ENCODE results near the gene MAP6D1. TPM values are rescaled to one million over a fixed set of nuclear protein-coding genes. Genes with fewer than 3 reads are reported as not detected.

MAP6D1 gene
- total RNA-seq: 1.2 and 2.1 TPM in 2 replicates

DNA sequence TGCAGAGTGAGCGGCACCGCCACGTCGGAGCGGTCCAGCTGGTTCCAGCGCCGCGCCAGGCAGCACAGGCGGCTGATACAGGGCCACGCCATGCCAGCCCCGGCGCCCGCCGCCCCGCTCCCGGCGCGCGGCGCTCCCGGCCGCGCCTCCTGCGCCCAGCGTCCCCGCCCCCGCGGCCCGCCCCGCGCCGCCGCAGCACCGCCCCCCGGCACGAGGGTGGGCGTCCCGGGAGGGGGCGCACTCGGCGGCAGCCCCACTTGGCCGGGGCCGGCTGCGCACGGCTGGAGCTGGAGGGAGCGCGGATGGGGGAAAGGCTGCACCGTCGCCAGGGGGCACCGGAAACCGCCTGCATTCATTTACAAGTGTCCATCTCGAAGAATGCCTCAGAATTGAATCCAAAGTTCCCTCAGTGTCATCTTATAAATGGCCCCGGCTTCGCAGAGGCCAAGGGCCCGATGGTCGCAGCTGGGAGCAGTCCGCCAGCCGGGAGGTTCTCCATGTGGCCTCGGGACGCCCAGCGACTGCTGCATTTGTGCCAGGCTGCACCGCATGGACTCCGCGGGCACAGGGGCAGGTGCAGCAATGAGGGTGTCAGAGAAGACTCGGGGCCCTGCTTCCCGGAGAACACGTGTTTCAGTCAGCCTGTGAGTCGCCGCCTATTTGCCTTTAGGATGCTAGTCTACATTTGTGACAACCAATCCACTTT lies at the start of gene MAP6D1:
TSS of gene MAP6D1 (minus strand) at position 122 of the 706 bp plus-strand sequence. CDS start at position 92, 30 bp downstream.

Other genes with a start within 250 kb of the MAP6D1 start
- gene KLHL24, start 190.0 kb downstream of the MAP6D1 start, total RNA-seq: 59.0 and 102 TPM in 2 replicates
- gene YEATS2, start 127.8 kb downstream of the MAP6D1 start, total RNA-seq: 22.4 and 34.9 TPM in 2 replicates
- gene PARL, start 59.3 kb upstream of the MAP6D1 start, total RNA-seq: 34.0 and 36.0 TPM in 2 replicates
- 14.7 and 18.3 TPM in 2 replicates for gene ABCC5, start 192.3 kb upstream of the MAP6D1 start, total RNA-seq
- not detected in 2 replicates for gene HTR3D, start 206.2 kb upstream of the MAP6D1 start, total RNA-seq
- gene HTR3C, start 227.5 kb upstream of the MAP6D1 start, total RNA-seq: not detected in 2 replicates

All from tracheal epithelial cell (primary cell).